ENCODE measurements around the gene FAM107B. TPM values are rescaled to one million over a fixed set of nuclear protein-coding genes. Genes with fewer than 3 reads are reported as not detected.
A peak's percentile ranks its signal among the peaks of the same experiment; 100 is the strongest.

FAM107B gene
- total RNA-seq, 2 experiments from 2014 or later = 188 to 200 TPM

DNA sequence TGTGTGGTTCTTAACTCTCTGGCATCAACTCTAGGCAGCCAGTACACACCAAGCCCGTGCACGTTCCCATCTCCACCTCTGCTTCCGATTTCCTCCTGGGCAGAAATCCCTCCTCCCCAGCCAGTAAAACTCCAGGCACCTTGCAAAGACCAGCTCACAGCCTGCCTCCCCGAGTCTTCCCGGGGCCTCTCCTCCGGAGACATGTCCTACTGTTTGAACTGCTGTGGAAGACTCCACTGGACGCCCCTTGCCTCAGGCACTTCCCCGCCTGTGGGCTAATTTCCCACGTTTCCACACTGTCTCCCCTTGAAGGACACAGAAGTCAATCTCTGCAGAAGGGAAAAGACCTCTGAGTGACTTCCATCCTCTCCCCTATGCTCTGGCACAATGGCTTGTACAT lies 233.3 kb downstream of the FAM107B start:
- H3K9me3 Mint-ChIP-seq = no peaks in the 10 kb centered on the region
- no peaks in the 10 kb centered on the region for H3K27me3 Mint-ChIP-seq
- peaks cover 57% of the 10 kb centered on the region for H3K4me1 Mint-ChIP-seq
- no peak for ATAC-seq (ENCODE audit: low read depth)
- POLR2A ChIA-PET = no interaction called here
- DNase-seq = no peak
- H3K36me3 Mint-ChIP-seq = peaks cover 30% of the 10 kb centered on the region
- H3K4me3 Mint-ChIP-seq = no peak overlapping the region
- peak overlapping the region; percentile 63 for H3K27ac Mint-ChIP-seq

GRCh38 chr10:14540611-14541010 lies 234.1 kb downstream of the FAM107B start:
- H3K4me3 Mint-ChIP-seq = no peak overlapping the region
- ATAC-seq (ENCODE audit: low read depth) = no peak
- peaks cover 28% of the 10 kb centered on the region for H3K36me3 Mint-ChIP-seq

DNA sequence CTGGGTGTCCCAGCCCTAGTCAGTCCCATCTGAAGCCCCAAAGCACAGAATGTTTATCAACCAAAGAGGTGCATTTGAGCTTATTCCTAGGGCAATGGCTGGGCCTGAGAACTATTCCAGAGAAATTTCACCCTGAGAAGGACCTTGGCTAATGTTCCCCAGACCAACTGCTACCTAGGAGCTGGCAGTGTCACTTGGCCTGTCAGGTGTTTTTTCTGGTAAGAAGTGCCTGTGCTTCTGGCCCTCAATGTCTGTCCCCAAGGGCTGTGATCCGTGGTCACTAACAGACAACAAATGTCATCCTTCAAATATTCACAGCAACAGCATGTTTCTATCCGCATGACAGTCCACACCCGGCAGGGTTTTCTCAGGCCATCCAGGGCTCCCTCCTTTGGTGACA lies 234.6 kb downstream of the FAM107B start:
- H3K27ac Mint-ChIP-seq = peak overlapping the region; percentile 37
- peaks cover 28% of the 10 kb centered on the region for H3K36me3 Mint-ChIP-seq
- no peak for ATAC-seq (ENCODE audit: low read depth)
- POLR2A ChIA-PET = no interaction called here
- no peak overlapping the region for H3K4me3 Mint-ChIP-seq
- H3K4me1 Mint-ChIP-seq = peaks cover 51% of the 10 kb centered on the region
- no peaks in the 10 kb centered on the region for H3K9me3 Mint-ChIP-seq
- H3K27me3 Mint-ChIP-seq = no peaks in the 10 kb centered on the region
- DNase-seq = no peak

More at GRCh38 chr10:14540611-14541010, 234.1 kb downstream of the FAM107B start:
- Mint-ChIP-seq H3K4me1 (peaks cover 55% of the 10 kb centered on the region), H3K27ac (peak overlapping the region; percentile 63), H3K9me3 (no peaks in the 10 kb centered on the region), H3K27me3 (no peaks in the 10 kb centered on the region)
- POLR2A ChIA-PET = no interaction called here
- DNase-seq = no peak

GRCh38 chr10:14539176-14539575 lies 235.5 kb downstream of the FAM107B start:
- ATAC-seq (ENCODE audit: low read depth) = no peak
- Mint-ChIP-seq H3K4me3 (no peak overlapping the region), H3K9me3 (no peaks in the 10 kb centered on the region), H3K36me3 (peaks cover 29% of the 10 kb centered on the region), H3K27me3 (no peaks in the 10 kb centered on the region), H3K4me1 (peaks cover 50% of the 10 kb centered on the region), H3K27ac (peak overlapping the region; percentile 48)
- POLR2A ChIA-PET = no interaction called here
- DNase-seq = no peak

GRCh38 chr10:14536241-14537213 lies 238.2 kb downstream of the FAM107B start:
- H3K9me3 Mint-ChIP-seq = no peaks in the 10 kb centered on the region
- DNase-seq (no peak), ATAC-seq (ENCODE audit: low read depth) (no peak)
- peaks cover 36% of the 10 kb centered on the region for H3K36me3 Mint-ChIP-seq
- POLR2A ChIA-PET = interaction anchor here (0.6 kb wide), 1 partner anchor 169 kb away, joined by 8 read pairs; no protein-coding TSS in a partner anchor
- no peaks in the 10 kb centered on the region for H3K27me3 Mint-ChIP-seq
- no peak overlapping the region for H3K27ac Mint-ChIP-seq
- peaks cover 40% of the 10 kb centered on the region for H3K4me1 Mint-ChIP-seq
- H3K4me3 Mint-ChIP-seq = no peak overlapping the region

DNA sequence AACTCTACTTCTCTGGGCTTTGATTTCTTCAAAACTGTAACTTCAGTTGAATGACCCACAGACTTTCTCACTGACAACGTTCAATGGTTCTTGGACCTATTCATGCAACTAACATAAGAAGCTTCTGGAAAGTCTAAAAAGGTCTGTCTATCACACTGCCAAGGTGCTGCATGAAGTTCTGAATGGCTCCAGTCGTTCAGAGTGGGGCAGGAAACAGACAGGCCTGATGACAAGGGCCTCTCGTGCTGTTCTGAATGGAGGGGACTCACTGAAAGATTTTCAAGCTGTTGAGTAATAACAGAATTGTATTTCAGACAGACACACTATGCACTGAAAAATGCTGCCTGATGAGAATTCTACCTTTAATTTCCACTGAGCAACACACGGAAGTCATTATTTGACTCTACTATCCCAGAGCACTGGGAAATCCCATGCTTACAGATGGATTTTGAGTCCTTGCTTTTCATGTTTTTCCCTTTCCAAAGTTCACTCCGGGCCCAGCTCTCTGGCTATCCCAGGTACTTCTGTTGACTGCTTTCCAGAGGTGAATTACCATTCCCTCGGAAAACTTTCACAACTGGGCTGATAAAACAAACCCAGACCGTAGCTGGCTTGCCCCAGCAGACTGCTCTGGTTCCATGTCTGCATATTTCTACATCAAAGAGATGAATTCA lies 239.1 kb downstream of the FAM107B start:
- DNase-seq (no peak), ATAC-seq (ENCODE audit: low read depth) (no peak)
- Mint-ChIP-seq H3K36me3 (peaks cover 27% of the 10 kb centered on the region), H3K4me3 (no peak overlapping the region), H3K4me1 (peaks cover 38% of the 10 kb centered on the region), H3K27ac (peak overlapping the region; percentile 43), H3K9me3 (no peaks in the 10 kb centered on the region), H3K27me3 (no peaks in the 10 kb centered on the region)
- POLR2A ChIA-PET = no interaction called here

DNA sequence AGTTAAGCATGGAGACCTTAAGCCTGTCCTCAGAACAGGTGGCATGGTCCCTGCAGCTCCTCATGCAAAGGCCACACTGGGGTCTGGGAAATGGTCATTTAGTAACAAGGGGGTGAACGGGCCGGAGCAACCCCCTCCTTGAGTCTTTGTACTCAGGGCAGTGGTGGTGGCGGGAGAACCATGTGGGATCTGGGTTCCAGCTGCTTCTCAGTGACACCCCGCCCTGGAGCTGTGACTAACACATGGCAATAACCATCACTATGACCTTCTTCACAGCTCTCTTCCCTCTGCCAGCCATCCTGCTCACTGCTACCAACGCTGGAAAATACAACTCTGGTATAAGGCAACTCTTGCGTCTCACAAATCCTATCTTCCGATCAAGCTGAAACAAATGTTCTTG lies 240.5 kb downstream of the FAM107B start:
- Mint-ChIP-seq H3K9me3 (no peaks in the 10 kb centered on the region), H3K4me3 (no peak overlapping the region), H3K36me3 (peaks cover 26% of the 10 kb centered on the region), H3K27me3 (no peaks in the 10 kb centered on the region), H3K27ac (no peak overlapping the region), H3K4me1 (peaks cover 41% of the 10 kb centered on the region)
- no peak for DNase-seq
- POLR2A ChIA-PET = no interaction called here
- no peak for ATAC-seq (ENCODE audit: low read depth)

- POLR2A ChIA-PET = no interaction called here
- Mint-ChIP-seq H3K27ac (no peak overlapping the region), H3K4me3 (no peak overlapping the region), H3K27me3 (no peaks in the 10 kb centered on the region), H3K4me1 (peaks cover 48% of the 10 kb centered on the region), H3K36me3 (peaks cover 24% of the 10 kb centered on the region), H3K9me3 (no peaks in the 10 kb centered on the region)
- DNase-seq = no peak
- ATAC-seq (ENCODE audit: low read depth) = no peak
These were observed 241.4 kb downstream of the FAM107B start for GRCh38 chr10:14533295-14533694.

DNA sequence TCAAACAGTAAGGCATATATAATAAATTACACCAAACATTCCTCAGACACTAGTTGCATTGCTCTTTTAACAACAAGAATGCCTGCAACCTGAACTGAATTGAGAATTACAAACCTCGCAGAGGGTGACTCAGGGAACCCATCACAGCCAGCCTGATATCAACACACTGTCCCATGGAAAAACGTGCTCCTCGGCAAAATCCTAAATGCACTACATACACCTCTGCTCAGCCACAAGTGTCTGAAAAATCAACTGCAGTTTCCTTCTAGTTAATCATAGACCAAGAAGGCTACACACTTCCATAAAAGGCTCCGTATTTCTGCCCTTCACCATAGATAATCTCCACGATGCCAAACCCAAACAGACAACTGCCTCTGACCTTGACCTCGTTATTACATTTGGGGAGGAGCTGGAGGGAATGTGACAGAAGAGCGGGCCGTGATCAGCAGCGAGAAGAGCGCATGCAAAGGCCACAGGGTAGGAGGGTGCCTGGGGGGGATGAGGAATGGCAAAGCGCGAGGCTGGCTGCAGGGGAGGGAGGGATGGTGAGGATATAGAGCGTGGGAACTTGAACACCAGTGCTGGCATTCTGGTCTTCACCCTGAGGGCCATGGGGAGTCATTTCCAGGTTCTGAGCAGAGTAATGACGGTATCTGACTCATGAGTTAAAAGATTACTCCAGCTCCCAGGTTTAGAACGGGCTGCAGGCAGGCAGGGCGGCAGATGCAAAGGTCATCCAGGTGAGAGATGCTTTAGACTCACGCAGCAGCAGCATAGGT lies 242.0 kb downstream of the FAM107B start:
- H3K4me3 Mint-ChIP-seq = no peak overlapping the region
- peaks cover 24% of the 10 kb centered on the region for H3K36me3 Mint-ChIP-seq
- peaks cover 51% of the 10 kb centered on the region for H3K4me1 Mint-ChIP-seq
- H3K9me3 Mint-ChIP-seq = no peaks in the 10 kb centered on the region
- H3K27me3 Mint-ChIP-seq = no peaks in the 10 kb centered on the region
- DNase-seq (no peak), ATAC-seq (ENCODE audit: low read depth) (no peak)
- POLR2A ChIA-PET = no interaction called here
- H3K27ac Mint-ChIP-seq = peak overlapping the region; percentile 18

- Mint-ChIP-seq H3K27ac (peak overlapping the region; percentile 51), H3K27me3 (no peaks in the 10 kb centered on the region), H3K9me3 (no peaks in the 10 kb centered on the region), H3K4me1 (peaks cover 51% of the 10 kb centered on the region), H3K36me3 (peaks cover 29% of the 10 kb centered on the region), H3K4me3 (no peak overlapping the region)
- POLR2A ChIA-PET = no interaction called here
- no peak for ATAC-seq (ENCODE audit: low read depth)
- DNase-seq = no peak
These were observed 242.7 kb downstream of the FAM107B start for GRCh38 chr10:14531974-14532373.

DNA sequence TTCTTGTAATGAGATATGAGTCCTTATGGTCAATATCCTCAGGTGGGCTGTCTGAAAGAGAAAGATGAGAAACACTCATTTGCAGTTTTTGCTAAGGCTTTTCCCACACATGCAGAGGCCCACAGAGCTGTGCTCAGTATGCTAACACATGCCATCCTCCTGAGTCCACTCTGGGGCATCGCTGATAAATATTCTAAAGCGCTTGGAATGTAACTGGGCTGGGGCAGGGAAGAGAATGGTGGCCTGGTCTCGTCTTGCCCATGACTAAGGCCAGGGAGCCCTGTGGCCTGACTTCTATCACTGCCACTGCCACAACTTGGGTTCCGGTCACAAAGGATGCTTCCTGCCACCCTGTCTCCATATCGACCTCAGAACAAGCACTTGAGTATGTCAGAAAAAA lies 244.2 kb downstream of the FAM107B start:
- Mint-ChIP-seq H3K36me3 (peaks cover 38% of the 10 kb centered on the region), H3K9me3 (no peaks in the 10 kb centered on the region), H3K4me1 (peaks cover 56% of the 10 kb centered on the region), H3K27ac (peak overlapping the region; percentile 43), H3K4me3 (no peak overlapping the region), H3K27me3 (no peaks in the 10 kb centered on the region)
- POLR2A ChIA-PET = no interaction called here
- no peak for ATAC-seq (ENCODE audit: low read depth)
- no peak for DNase-seq

- Mint-ChIP-seq H3K27ac (no peak overlapping the region), H3K4me1 (peaks cover 59% of the 10 kb centered on the region), H3K4me3 (peak overlapping the region; percentile 21), H3K36me3 (peaks cover 39% of the 10 kb centered on the region), H3K27me3 (no peaks in the 10 kb centered on the region), H3K9me3 (no peaks in the 10 kb centered on the region)
- no peak for ATAC-seq (ENCODE audit: low read depth)
- POLR2A ChIA-PET = interaction anchor here (1.1 to 1.9 kb wide), 5 partner anchors 14 to 349 kb away, joined by 3 to 7 read pairs (median 5); partner anchors contain the start of genes CDNF, HSPA14, MSANTD7 and SUV39H2
- no peak for DNase-seq
These were observed 245.3 kb downstream of the FAM107B start for GRCh38 chr10:14529351-14529750.

GRCh38 chr10:14528450-14528849 lies 246.2 kb downstream of the FAM107B start:
- Mint-ChIP-seq H3K36me3 (peaks cover 36% of the 10 kb centered on the region), H3K4me3 (peak overlapping the region; percentile 50), H3K27ac (peak overlapping the region; percentile 40), H3K4me1 (peaks cover 57% of the 10 kb centered on the region), H3K27me3 (no peaks in the 10 kb centered on the region), H3K9me3 (no peaks in the 10 kb centered on the region)
- ATAC-seq (ENCODE audit: low read depth) (peak; percentile 91), DNase-seq (no peak)
- POLR2A ChIA-PET = interaction anchor here (0.6 to 1.9 kb wide), 8 partner anchors 9 to 350 kb away, joined by 3 to 7 read pairs (median 4); partner anchors contain the start of genes CDNF, HSPA14, MSANTD7 and SUV39H2
